ENCODE measurements around the gene P4HA2.

P4HA2 gene

GRCh38 chr5:132223861-132224260 is 3.8 kb downstream of the P4HA2 start:
- DNase-seq (ENCODE audit: low read depth in 3 of 3): no peak

- DNase-seq (ENCODE audit: low read depth in 3 of 3): no peak
Observed at GRCh38 chr5:132222649-132223038, 5.0 kb downstream of the P4HA2 start.

GRCh38 chr5:132221781-132222648 is 5.6 kb downstream of the P4HA2 start:
- DNase-seq (ENCODE audit: low read depth in 3 of 3): no peak

GRCh38 chr5:132220491-132220890 is 7.2 kb downstream of the P4HA2 start:
- DNase-seq (ENCODE audit: low read depth in 3 of 3): no peak

GRCh38 chr5:132219981-132220380 is 7.7 kb downstream of the P4HA2 start:
- no peak for DNase-seq (ENCODE audit: low read depth in 3 of 3)

- DNase-seq (ENCODE audit: low read depth in 3 of 3): no peak
Observed at GRCh38 chr5:132219289-132219970, 8.2 kb downstream of the P4HA2 start.

GRCh38 chr5:132218321-132218720 is 9.3 kb downstream of the P4HA2 start:
- DNase-seq (ENCODE audit: low read depth in 3 of 3): no peak

- no peak for DNase-seq (ENCODE audit: low read depth in 3 of 3)
Observed at GRCh38 chr5:132215329-132215728, 12.3 kb downstream of the P4HA2 start.

GRCh38 chr5:132214491-132214890 is 13.2 kb downstream of the P4HA2 start:
- DNase-seq (ENCODE audit: low read depth in 3 of 3): no peak

GRCh38 chr5:132213666-132214065 is 14.0 kb downstream of the P4HA2 start:
- DNase-seq (ENCODE audit: low read depth in 3 of 3): no peak

GRCh38 chr5:132211787-132212186 is 15.9 kb downstream of the P4HA2 start:
- no peak for DNase-seq (ENCODE audit: low read depth in 3 of 3)

GRCh38 chr5:132210944-132211343 is 16.7 kb downstream of the P4HA2 start:
- no peak for DNase-seq (ENCODE audit: low read depth in 3 of 3)

GRCh38 chr5:132209901-132210545 is 17.6 kb downstream of the P4HA2 start:
- no peak for DNase-seq (ENCODE audit: low read depth in 3 of 3)

- no peak for DNase-seq (ENCODE audit: low read depth in 3 of 3)
Observed at GRCh38 chr5:132209131-132209530, 18.5 kb downstream of the P4HA2 start.

GRCh38 chr5:132207778-132208177 is 19.9 kb downstream of the P4HA2 start:
- no peak for DNase-seq (ENCODE audit: low read depth in 3 of 3)

- no peak for DNase-seq (ENCODE audit: low read depth in 3 of 3)
Observed at GRCh38 chr5:132206782-132207181, 20.9 kb downstream of the P4HA2 start.

- DNase-seq (ENCODE audit: low read depth in 3 of 3): no peak
Observed at GRCh38 chr5:132205385-132206125, 22.1 kb downstream of the P4HA2 start.

GRCh38 chr5:132204371-132205135 is 23.1 kb downstream of the P4HA2 start:
- no peak for DNase-seq (ENCODE audit: low read depth in 3 of 3)

- DNase-seq (ENCODE audit: low read depth in 3 of 3): no peak
Observed at GRCh38 chr5:132203916-132204315, 23.7 kb downstream of the P4HA2 start.

GRCh38 chr5:132203464-132203818 is 24.2 kb downstream of the P4HA2 start:
- no peak for DNase-seq (ENCODE audit: low read depth in 3 of 3)

GRCh38 chr5:132202711-132203463 is 24.8 kb downstream of the P4HA2 start:
- no peak for DNase-seq (ENCODE audit: low read depth in 3 of 3)

Measured in stimulated activated CD4-positive, alpha-beta T cell treated with anti-CD3 and anti-CD28 coated beads, TNF-alpha, amount 100 ng/mL, for 48 hours (primary cell).